H1 (cell line): ENCODE data around the gene TMUB1. TPM values are rescaled to one million over a fixed set of nuclear protein-coding genes. Genes with fewer than 3 reads are reported as not detected.

ENCODE experiments used
- CTCF ChIA-PET: fragments of 300-600 bp; sonication (Branson Sonifier 250); formaldehyde crosslinking; loops from one replicate; lab custom pipeline; 2021; ENCODE audit not compliant: partially characterized antibody; lab: Charles Lee
- POLR2A ChIA-PET: fragments of 300-600 bp; sonication (Branson Sonifier 250); formaldehyde crosslinking; loops from one replicate; lab custom pipeline; 2021; ENCODE audit warnings: inconsistent platforms; ENCODE audit not compliant: partially characterized antibody; lab: Charles Lee
- DNase-seq, 2 experiments: peaks; one replicate each; pipeline versions ENCODE4 v3.0.0 to v3.0.0-alpha.2; 2010 to 2022; ENCODE audit warnings: low spot score in 2 of 2, low read depth in 1 of 2, mixed read lengths in 1 of 2
- FAIRE-seq: peaks from 2 replicates; lab custom pipeline; 2011; peaks lifted over from hg19 to GRCh38; lab: Jason Lieb, UNC
- H2AFZ ChIP-seq: 2 replicates; pipeline ENCODE4 v1.8.1; 2012; ENCODE audit warnings: low read length, inconsistent platforms
- H2AK5ac ChIP-seq: 2 replicates; pipeline ENCODE4 v1.6.1; 2013; ENCODE audit warnings: low read depth, low read length
- H2BK120ac ChIP-seq: replicated peaks from 2 replicates; pipeline ENCODE3; 2013; ENCODE audit warnings: low read depth, low read length, inconsistent platforms
- H2BK12ac ChIP-seq: 2 replicates; pipeline ENCODE4 v1.6.1; 2013; ENCODE audit warnings: low read depth, low read length
- H2BK15ac ChIP-seq: 2 replicates; pipeline ENCODE4 v1.6.1; 2013; ENCODE audit warnings: low read length
- H2BK20ac ChIP-seq: 2 replicates; pipeline ENCODE4 v1.6.1; 2013; ENCODE audit warnings: low read length
- H2BK5ac ChIP-seq: 2 replicates; pipeline ENCODE4 v1.6.1; 2013; ENCODE audit warnings: low read depth, low read length
- H3K14ac ChIP-seq: 2 replicates; pipeline ENCODE4 v1.6.1; 2013; ENCODE audit warnings: inconsistent platforms; ENCODE audit not compliant: insufficient read length
- H3K18ac ChIP-seq: 2 replicates; pipeline ENCODE4 v1.6.1; 2013; ENCODE audit warnings: low read length; ENCODE audit errors: extremely low read depth
- H3K23ac ChIP-seq: 2 replicates; pipeline ENCODE4 v1.6.1; 2013; ENCODE audit warnings: inconsistent platforms; ENCODE audit not compliant: insufficient read length
- H3K23me2 ChIP-seq: 2 replicates; pipeline ENCODE4 v1.6.1; 2013; ENCODE audit warnings: low read depth, low read length
- H3K27ac ChIP-seq: 2 replicates; pipeline ENCODE4 v1.6.1; 2011; ENCODE audit warnings: low read depth, low read length, inconsistent platforms
- H3K27me3 ChIP-seq, 4 experiments: replicated peaks in 1 of 4; 1 replicate in 1 of 4; 2 replicates in 3 of 4; pipeline versions ENCODE4 v1.6.1 to v1.8.1; 2011 to 2013; ENCODE audit warnings: low read length in 3 of 4, mild to moderate bottlenecking in 3 of 4, inconsistent platforms in 2 of 4, mixed read lengths in 2 of 4, moderate library complexity in 1 of 4; ENCODE audit not compliant: control insufficient read depth in 3 of 4, insufficient read depth in 3 of 4; ENCODE audit errors: extremely low read depth in 1 of 4
- H3K36me3 ChIP-seq, 4 experiments: 2 replicates each; pipeline versions ENCODE4 v1.6.1 to v1.8.1; 2011 to 2013; ENCODE audit warnings: mild to moderate bottlenecking in 4 of 4, low read length in 3 of 4, moderate library complexity in 2 of 4, control low read depth in 1 of 4, inconsistent platforms in 1 of 4; ENCODE audit not compliant: insufficient read depth in 4 of 4, control insufficient read depth in 2 of 4
- H3K4ac ChIP-seq: replicated peaks from 2 replicates; pipeline ENCODE3; 2013; ENCODE audit warnings: low read length, low read depth, mixed read lengths, inconsistent platforms; ENCODE audit not compliant: insufficient read length
- H3K4me1 ChIP-seq, 4 experiments: replicated peaks in 1 of 4; 1 replicate in 1 of 4; 2 replicates in 3 of 4; pipeline versions ENCODE4 v1.6.1 to v1.8.1; 2011 to 2013; ENCODE audit warnings: low read length in 3 of 4, inconsistent platforms in 2 of 4, mixed read lengths in 1 of 4; ENCODE audit not compliant: insufficient read depth in 4 of 4, control insufficient read depth in 3 of 4
- H3K4me2 ChIP-seq, 2 experiments: 2 replicates each; pipeline versions ENCODE4 v1.6.1 to v1.8.1; 2011 to 2013; ENCODE audit warnings: low read depth in 2 of 2, low read length in 2 of 2, control low read depth in 1 of 2, inconsistent platforms in 1 of 2, mild to moderate bottlenecking in 1 of 2; ENCODE audit not compliant: insufficient read depth in 1 of 2
- H3K4me3 ChIP-seq, 4 experiments: fragments of 200-600, 300-600 bp in 1 of 4; sonication (generic), shearing (Covaris generic), sonication (Bioruptor Twin) in 1 of 4; 2 replicates each; pipeline versions ENCODE4 v1.5.1 to v1.8.1; 2011 to 2016; ENCODE audit warnings: low read length in 4 of 4, low read depth in 3 of 4, control low read depth in 2 of 4, inconsistent platforms in 2 of 4, mild to moderate bottlenecking in 2 of 4, mixed read lengths in 1 of 4, moderate library complexity in 1 of 4; ENCODE audit not compliant: insufficient read depth in 2 of 4; ENCODE audit errors: extremely low read depth in 1 of 4
- H3K56ac ChIP-seq: replicated peaks from 2 replicates; pipeline ENCODE3; 2013; ENCODE audit warnings: low read depth, mild to moderate bottlenecking, mixed read lengths, low read length, inconsistent platforms; ENCODE audit not compliant: insufficient read length
- H3K79me1 ChIP-seq: 2 replicates; pipeline ENCODE4 v1.6.1; 2013; ENCODE audit warnings: low read depth, low read length, control low read depth
- H3K79me2 ChIP-seq, 2 experiments: 2 replicates each; pipeline versions ENCODE4 v1.6.1 to v1.8.1; 2012 to 2013; ENCODE audit warnings: low read length in 2 of 2, mild to moderate bottlenecking in 2 of 2, inconsistent platforms in 1 of 2; ENCODE audit not compliant: insufficient read depth in 2 of 2, control insufficient read depth in 1 of 2
- H3K9ac ChIP-seq, 4 experiments: replicated peaks in 1 of 4; 1 replicate in 1 of 4; 2 replicates in 3 of 4; pipeline versions ENCODE4 v1.6.1 to v1.8.1; 2011 to 2013; ENCODE audit warnings: low read depth in 3 of 4, low read length in 3 of 4, control low read depth in 2 of 4, mild to moderate bottlenecking in 2 of 4, moderate library complexity in 2 of 4, inconsistent platforms in 1 of 4; ENCODE audit errors: extremely low read depth in 1 of 4
- H3K9me3 ChIP-seq, 2 experiments: 2 replicates each; pipeline versions ENCODE4 v1.6.1 to v1.8.1; 2012 to 2013; ENCODE audit warnings: mild to moderate bottlenecking in 2 of 2, moderate library complexity in 2 of 2, control low read depth in 1 of 2, inconsistent platforms in 1 of 2, low read depth in 1 of 2, low read length in 1 of 2, mixed read lengths in 1 of 2; ENCODE audit not compliant: insufficient read depth in 2 of 2
- H4K20me1 ChIP-seq, 2 experiments: replicated peaks in 1 of 2; 2 replicates each; pipeline versions ENCODE3 to v1.8.1; 2011 to 2013; ENCODE audit warnings: inconsistent platforms in 2 of 2, low read length in 2 of 2, mild to moderate bottlenecking in 1 of 2; ENCODE audit not compliant: insufficient read depth in 2 of 2, control insufficient read depth in 1 of 2
- H4K5ac ChIP-seq: 2 replicates; pipeline ENCODE4 v1.6.1; 2013; ENCODE audit warnings: low read length, low read depth, mixed read lengths, inconsistent platforms; ENCODE audit not compliant: insufficient read length
- H4K8ac ChIP-seq: 2 replicates; pipeline ENCODE4 v1.8.0; 2013; ENCODE audit warnings: mild to moderate bottlenecking, moderate library complexity, low read length, inconsistent platforms; ENCODE audit not compliant: insufficient read depth; ENCODE audit errors: extremely low read depth
- H4K91ac ChIP-seq: replicated peaks from 2 replicates; pipeline ENCODE3; 2013; ENCODE audit warnings: low read length, mixed read lengths, inconsistent platforms; ENCODE audit not compliant: insufficient read length
- BCL11A ChIP-seq, 2 experiments: IDR thresholded peaks; one replicate each; pipeline ENCODE4 v1.6.1; 2011; ENCODE audit warnings: low read depth in 2 of 2, low read length in 2 of 2, mild to moderate bottlenecking in 2 of 2
- CHD2 ChIP-seq: IDR thresholded peaks from 2 replicates; pipeline ENCODE4 v1.6.1; 2012; ENCODE audit warnings: low read length, improper control_type of control experiment
- CTCF ChIP-seq, 3 experiments: IDR thresholded peaks; 1 replicate in 2 of 3; 2 replicates in 1 of 3; pipeline versions ENCODE4 v1.5.1 to v1.6.1; 2011; ENCODE audit warnings: low read length in 3 of 3, mild to moderate bottlenecking in 3 of 3, inconsistent platforms in 2 of 3, low read depth in 1 of 3, moderate library complexity in 1 of 3; ENCODE audit not compliant: insufficient read depth in 1 of 3; ENCODE audit errors: control extremely low read depth in 1 of 3
- SP1 ChIP-seq: IDR thresholded peaks from 2 replicates; pipeline ENCODE4 v1.6.1; 2011; ENCODE audit warnings: low read depth, low read length
- WGBS, 2 experiments: shearing (Covaris generic) in 1 of 2; methylation state at CpG; one replicate each; pipeline versions ENCODE4 v1.1.6 to v1.1.7; 2013 to 2015; ENCODE audit warnings: low lambda C conversion rate in 2 of 2, mixed read lengths in 2 of 2, inconsistent platforms in 1 of 2, low coverage in 1 of 2, missing lambda C conversion rate in 1 of 2; ENCODE audit not compliant: insufficient replicate concordance in 2 of 2, insufficient coverage in 1 of 2, insufficient read length in 1 of 2; ENCODE audit errors: extremely low coverage in 1 of 2, missing lambda C conversion rate in 1 of 2; 5-methylcytosine and 5-hydroxymethylcytosine counted together
- polyA plus RNA-seq, 7 experiments: library from polyadenylated mRNA; depleted of rRNA in 3 of 7; stranded (reverse) in 5 of 7; unstranded in 2 of 7; fragments of >200 nt in 5 of 7; fragments of 200-250 nt in 2 of 7; gene quantifications; 1 replicate in 5 of 7; 2 replicates in 1 of 7; 4 replicates in 1 of 7; pipeline versions ENCODE4 v1.2.1 to v1.2.3, GENCODE V29; 2011 to 2013; ENCODE audit warnings: missing spikeins in 2 of 7, mixed read lengths in 2 of 7
- total RNA-seq: library from RNA; stranded (reverse); fragmentation: NEBNext Ultra II Directional; extraction: Animal tissue kit (Norgen Biotek cat#: 25700); gene quantifications from 2 replicates; pipeline ENCODE4 v1.2.1, GENCODE V29; 2021

TMUB1 gene
- total and polyA plus RNA-seq, 2 of the 8 experiments (the other 6 are each of a cell fraction or from before 2014, with no cell fraction given) = 41.4 to 56.2 TPM

DNA sequence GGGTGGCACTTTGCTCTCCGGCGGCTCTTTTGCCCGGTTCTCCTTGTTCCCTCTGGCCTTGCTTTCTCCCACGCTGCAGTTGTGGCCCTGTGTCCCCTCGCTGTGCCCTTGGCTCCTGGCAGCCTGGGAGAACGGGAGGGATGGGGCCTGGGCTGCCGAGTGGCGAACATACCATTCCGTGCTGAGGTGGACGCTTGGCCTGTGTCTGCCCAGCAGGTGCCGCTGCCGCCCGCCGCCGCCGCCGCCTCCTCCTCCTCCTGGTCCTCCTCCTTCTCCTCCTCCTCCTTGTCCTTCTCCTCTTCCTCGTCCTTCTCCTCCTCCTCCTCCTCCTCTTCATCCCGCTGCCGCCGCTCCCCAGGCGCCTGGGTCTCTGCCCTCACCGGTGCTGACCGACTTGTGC, 39.0 kb upstream of the TMUB1 start:
- Histone ChIP-seq H4K91ac (no peak overlapping the region), H3K23me2 (peaks cover 5% of the 10 kb centered on the region; the same call in 1 of the 2 replicates), H3K56ac (no peak overlapping the region), H2BK12ac (no peak overlapping the region), H2BK5ac (no peak overlapping the region), H3K4me2 (no peak overlapping the region), H2BK120ac (no peak overlapping the region), H2AK5ac (no peak overlapping the region), H3K18ac (no peak overlapping the region), H3K79me1 (no peaks in the 10 kb centered on the region), H4K5ac (no peak overlapping the region), H3K4ac (no peak overlapping the region), H3K27me3 (peaks cover 0 to 13% (median 3%) of the 10 kb centered on the region in 4 experiments; a peak in 5 of 7 replicates), H2AFZ (no peak overlapping the region), H4K8ac (no peak overlapping the region), H2BK15ac (no peak overlapping the region), H3K14ac (no peak overlapping the region), H3K4me1 (peaks cover 0 to 21% (median 7%) of the 10 kb centered on the region in 4 experiments; a peak in 6 of 7 replicates), H4K20me1 (peaks cover 14 to 41% of the 10 kb centered on the region in 2 experiments), H3K27ac (no peak overlapping the region), H3K4me3 (no peak overlapping the region), H2BK20ac (no peak overlapping the region), H3K9me3 (no peaks in the 10 kb centered on the region), H3K23ac (no peak overlapping the region), H3K36me3 (peaks cover 0 to 30% (median 4%) of the 10 kb centered on the region in 4 experiments; a peak in 3 of 8 replicates), H3K9ac (no peak overlapping the region), H3K79me2 (no peaks in the 10 kb centered on the region; a peak in 1 of 4 replicates)
- POLR2A ChIA-PET = no interaction called here
- DNase-seq = no peak
- 81% methylated on average over 19 of the region's 24 CpGs; no CpG with 5 or more reads in 1 of the 2 experiments for WGBS, 2 experiments
- CTCF ChIA-PET = interaction anchor here (0.5 to 11.7 kb wide), 9 partner anchors 21 to 221 kb away, joined by 3 to 197 read pairs (median 4); partner anchors contain the start of genes ABCF2 and GBX1
- FAIRE-seq = no peak
- peak in 1 of 3 experiments; percentile 13; a peak in 1 of 4 replicates for TF ChIP-seq CTCF (IDR thresholded peaks at IDR 0.05; ENCODE audit: control extremely low read depth in 1 of 3, insufficient read depth in 1 of 3, low read depth in 1 of 3, low read length in 3 of 3)
- no peak for TF ChIP-seq BCL11A (IDR thresholded peaks at IDR 0.05; ENCODE audit: low read depth in 2 of 2, low read length in 2 of 2)
- no peak for TF ChIP-seq SP1
- TF ChIP-seq CHD2 = no peak
